ENCODE measurements around the gene AIPL1.
A peak's percentile ranks its signal among the peaks of the same experiment; 100 is the strongest.

AIPL1 gene

GRCh38 chr17:6381526-6382465, 53.1 kb downstream of the AIPL1 start:
- no peak overlapping the region for H3K4me3 ChIP-seq (ENCODE audit: low read length)
- no peak for TF ChIP-seq CTCF (conservative IDR thresholded peaks at IDR 0.05; ENCODE audit: low read length)
- no peak for DNase-seq (ENCODE audit: low read depth)

- no peak for TF ChIP-seq CTCF (conservative IDR thresholded peaks at IDR 0.05; ENCODE audit: low read length)
- no peak overlapping the region for H3K4me3 ChIP-seq (ENCODE audit: low read length)
- peak; percentile 31 for DNase-seq (ENCODE audit: low read depth)
Measured at GRCh38 chr17:6380915-6381438, 53.9 kb downstream of the AIPL1 start.

GRCh38 chr17:6377906-6378305, 57.0 kb downstream of the AIPL1 start:
- no peak for DNase-seq (ENCODE audit: low read depth)
- H3K4me3 ChIP-seq (ENCODE audit: low read length): no peak overlapping the region
- TF ChIP-seq CTCF (conservative IDR thresholded peaks at IDR 0.05; ENCODE audit: low read length): no peak

GRCh38 chr17:6376931-6377361, 58.0 kb downstream of the AIPL1 start:
- DNase-seq (ENCODE audit: low read depth): no peak
- H3K4me3 ChIP-seq (ENCODE audit: low read length): no peak overlapping the region
- no peak for TF ChIP-seq CTCF (conservative IDR thresholded peaks at IDR 0.05; ENCODE audit: low read length)

- H3K4me3 ChIP-seq (ENCODE audit: low read length): no peak overlapping the region
- TF ChIP-seq CTCF (conservative IDR thresholded peaks at IDR 0.05; ENCODE audit: low read length): no peak
- peak; percentile 5 for DNase-seq (ENCODE audit: low read depth)
Measured at GRCh38 chr17:6374761-6375312, 60.1 kb downstream of the AIPL1 start.

- DNase-seq (ENCODE audit: low read depth): no peak
- no peak overlapping the region for H3K4me3 ChIP-seq (ENCODE audit: low read length)
- TF ChIP-seq CTCF (conservative IDR thresholded peaks at IDR 0.05; ENCODE audit: low read length): no peak
Measured at GRCh38 chr17:6374271-6374691, 60.6 kb downstream of the AIPL1 start.

Measured in AG10803 (cell line).